Bronchial epithelial cell (primary cell): ENCODE measurements around the gene TSPYL6. TPM values are rescaled to one million over a fixed set of nuclear protein-coding genes. Genes with fewer than 3 reads are reported as not detected.

ENCODE experiments used
- DNase-seq: peaks from one replicate; pipeline ENCODE4 v3.0.0-alpha.2; 2010; ENCODE audit warnings: low read depth
- FAIRE-seq: peaks from 2 replicates; lab custom pipeline; 2011; peaks lifted over from hg19 to GRCh38; lab: Jason Lieb, UNC
- H3K27me3 ChIP-seq: 2 replicates; pipeline ENCODE4 v1.5.1; 2011; ENCODE audit warnings: low read length; ENCODE audit not compliant: control insufficient read depth, insufficient read depth
- H3K36me3 ChIP-seq: 2 replicates; pipeline ENCODE4 v1.5.1; 2011; ENCODE audit warnings: low read length; ENCODE audit not compliant: control insufficient read depth, insufficient read depth
- H3K4me3 ChIP-seq: 2 replicates; pipeline ENCODE4 v1.5.1; 2011; ENCODE audit warnings: mild to moderate bottlenecking, low read depth, low read length, control low read depth
- total RNA-seq: library from RNA; depleted of rRNA; stranded (reverse); fragments of >200 nt; gene quantifications from 2 replicates; pipeline ENCODE4 v1.2.1, GENCODE V29; 2014
- TF ChIP-seq, protein P1 (sequence below): IDR thresholded peaks from 2 replicates; pipeline ENCODE4 v1.5.1; 2011; ENCODE audit warnings: mild to moderate bottlenecking, moderate library complexity, low read length, control low read depth, inconsistent platforms; ENCODE audit not compliant: insufficient read depth, severe bottlenecking

The TSPYL6 gene
- total RNA-seq, 1 donor from 2014 or later = not detected

DNA sequence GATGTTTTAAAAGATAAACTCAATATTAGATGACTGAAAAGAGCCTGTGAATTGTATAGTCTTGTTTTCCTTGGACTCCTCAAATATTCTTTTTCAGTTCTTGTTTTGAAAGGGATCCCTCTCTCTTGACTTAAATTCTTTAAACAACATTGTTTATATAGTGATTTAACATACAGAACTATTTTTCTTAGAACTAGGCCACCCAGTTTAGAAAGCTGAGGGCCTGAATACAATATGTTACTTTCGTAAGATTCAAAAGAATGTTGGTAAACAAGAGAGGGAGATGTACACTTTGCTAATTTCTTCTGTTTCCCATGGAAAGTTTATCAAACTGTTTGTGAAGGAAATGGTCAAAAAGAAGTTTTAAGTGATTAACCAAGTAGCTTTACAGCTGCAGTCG is 5.5 kb upstream of the TSPYL6 start:
- no peak for DNase-seq
- FAIRE-seq = no peak
- no peaks in the 10 kb centered on the region for H3K27me3 ChIP-seq
- no peaks in the 10 kb centered on the region for H3K36me3 ChIP-seq
- TF ChIP-seq, protein P1, sequence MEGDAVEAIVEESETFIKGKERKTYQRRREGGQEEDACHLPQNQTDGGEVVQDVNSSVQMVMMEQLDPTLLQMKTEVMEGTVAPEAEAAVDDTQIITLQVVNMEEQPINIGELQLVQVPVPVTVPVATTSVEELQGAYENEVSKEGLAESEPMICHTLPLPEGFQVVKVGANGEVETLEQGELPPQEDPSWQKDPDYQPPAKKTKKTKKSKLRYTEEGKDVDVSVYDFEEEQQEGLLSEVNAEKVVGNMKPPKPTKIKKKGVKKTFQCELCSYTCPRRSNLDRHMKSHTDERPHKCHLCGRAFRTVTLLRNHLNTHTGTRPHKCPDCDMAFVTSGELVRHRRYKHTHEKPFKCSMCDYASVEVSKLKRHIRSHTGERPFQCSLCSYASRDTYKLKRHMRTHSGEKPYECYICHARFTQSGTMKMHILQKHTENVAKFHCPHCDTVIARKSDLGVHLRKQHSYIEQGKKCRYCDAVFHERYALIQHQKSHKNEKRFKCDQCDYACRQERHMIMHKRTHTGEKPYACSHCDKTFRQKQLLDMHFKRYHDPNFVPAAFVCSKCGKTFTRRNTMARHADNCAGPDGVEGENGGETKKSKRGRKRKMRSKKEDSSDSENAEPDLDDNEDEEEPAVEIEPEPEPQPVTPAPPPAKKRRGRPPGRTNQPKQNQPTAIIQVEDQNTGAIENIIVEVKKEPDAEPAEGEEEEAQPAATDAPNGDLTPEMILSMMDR = no peak
- no peak overlapping the region for H3K4me3 ChIP-seq

DNA sequence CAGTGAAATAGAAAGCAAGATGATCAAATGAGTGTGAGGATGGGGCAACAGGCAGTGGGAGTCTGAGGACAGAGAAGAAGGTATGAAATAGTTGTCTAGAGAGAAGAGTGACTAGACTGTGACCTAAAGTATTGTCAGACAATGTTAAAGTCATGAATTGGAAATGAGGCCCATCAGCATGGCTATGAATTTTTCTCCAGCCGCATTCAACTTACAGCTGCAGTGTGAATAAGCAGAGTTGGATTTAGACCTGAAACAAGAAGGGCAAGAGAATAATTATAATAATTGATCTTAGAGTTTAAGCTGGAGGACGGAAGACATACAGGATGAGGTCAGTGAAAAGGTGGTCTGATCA is 4.2 kb upstream of the TSPYL6 start:
- no peak overlapping the region for H3K4me3 ChIP-seq
- TF ChIP-seq, protein P1 = no peak
- no peaks in the 10 kb centered on the region for H3K36me3 ChIP-seq
- no peak for FAIRE-seq
- H3K27me3 ChIP-seq = no peaks in the 10 kb centered on the region
- DNase-seq = no peak

DNA sequence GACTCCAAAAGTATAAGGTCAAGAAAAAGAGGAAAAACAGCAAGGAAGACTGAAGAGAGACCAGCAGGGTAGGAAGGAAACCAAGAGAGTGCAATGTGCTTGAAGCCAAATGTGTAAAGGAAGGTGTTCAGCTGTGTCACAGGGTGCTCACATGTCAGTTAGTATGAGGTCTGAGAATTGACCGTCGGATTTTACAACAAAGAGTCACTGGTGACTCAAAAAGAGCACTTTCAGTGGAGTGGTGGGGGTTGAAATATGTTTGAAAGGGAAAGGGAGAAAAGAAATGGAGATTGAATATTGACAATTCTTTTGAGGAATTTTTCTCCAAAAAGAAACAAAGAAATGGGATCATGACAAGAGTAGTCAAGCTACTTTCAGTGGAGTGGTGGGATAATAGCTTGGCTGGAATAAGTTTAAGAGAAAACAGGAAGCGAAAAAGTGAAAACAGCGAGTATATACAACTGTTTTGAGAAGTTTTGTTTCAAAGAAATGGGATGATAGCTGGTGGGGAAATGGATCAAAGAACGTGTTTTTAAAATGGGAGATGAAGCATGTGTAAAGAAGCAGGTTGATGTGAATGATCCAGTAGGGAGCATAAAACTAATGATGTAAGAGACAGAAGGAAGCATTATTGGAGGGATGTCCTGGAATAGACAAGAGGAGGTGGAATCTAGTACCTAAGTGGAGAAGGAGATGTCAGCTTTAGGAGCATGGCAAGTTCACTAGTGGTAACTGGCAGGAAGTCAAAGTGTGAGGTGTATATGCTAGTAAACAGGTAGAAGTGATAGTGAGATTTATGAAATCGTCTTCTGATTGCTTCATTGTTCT is 3.6 kb upstream of the TSPYL6 start:
- FAIRE-seq (no peak), DNase-seq (no peak)
- TF ChIP-seq, protein P1 = no peak
- no peak overlapping the region for H3K4me3 ChIP-seq
- no peaks in the 10 kb centered on the region for H3K27me3 ChIP-seq
- H3K36me3 ChIP-seq = no peaks in the 10 kb centered on the region

DNA sequence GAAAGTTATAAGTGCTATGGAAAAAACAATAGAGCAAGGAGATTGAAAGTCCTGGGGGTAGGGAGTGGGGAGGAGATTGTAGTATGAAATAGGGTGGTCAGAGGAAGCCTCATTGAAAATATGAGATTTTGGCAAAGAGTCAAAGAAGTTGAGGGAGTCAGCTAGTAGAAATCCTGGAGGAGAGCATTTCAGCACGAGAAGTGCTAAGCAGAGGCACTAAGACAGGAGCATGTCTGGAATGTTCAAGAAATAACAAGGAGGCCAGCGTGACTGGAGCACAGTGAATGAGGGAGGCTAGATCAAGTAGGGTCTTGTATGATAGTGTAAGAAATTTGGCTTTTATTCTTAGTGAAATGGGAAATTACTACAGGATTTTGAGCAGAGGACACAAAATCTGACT is 2.1 kb upstream of the TSPYL6 start:
- Histone ChIP-seq H3K4me3 (no peak overlapping the region), H3K27me3 (no peaks in the 10 kb centered on the region), H3K36me3 (no peaks in the 10 kb centered on the region)
- TF ChIP-seq, protein P1 = no peak
- DNase-seq (no peak), FAIRE-seq (no peak)

DNA sequence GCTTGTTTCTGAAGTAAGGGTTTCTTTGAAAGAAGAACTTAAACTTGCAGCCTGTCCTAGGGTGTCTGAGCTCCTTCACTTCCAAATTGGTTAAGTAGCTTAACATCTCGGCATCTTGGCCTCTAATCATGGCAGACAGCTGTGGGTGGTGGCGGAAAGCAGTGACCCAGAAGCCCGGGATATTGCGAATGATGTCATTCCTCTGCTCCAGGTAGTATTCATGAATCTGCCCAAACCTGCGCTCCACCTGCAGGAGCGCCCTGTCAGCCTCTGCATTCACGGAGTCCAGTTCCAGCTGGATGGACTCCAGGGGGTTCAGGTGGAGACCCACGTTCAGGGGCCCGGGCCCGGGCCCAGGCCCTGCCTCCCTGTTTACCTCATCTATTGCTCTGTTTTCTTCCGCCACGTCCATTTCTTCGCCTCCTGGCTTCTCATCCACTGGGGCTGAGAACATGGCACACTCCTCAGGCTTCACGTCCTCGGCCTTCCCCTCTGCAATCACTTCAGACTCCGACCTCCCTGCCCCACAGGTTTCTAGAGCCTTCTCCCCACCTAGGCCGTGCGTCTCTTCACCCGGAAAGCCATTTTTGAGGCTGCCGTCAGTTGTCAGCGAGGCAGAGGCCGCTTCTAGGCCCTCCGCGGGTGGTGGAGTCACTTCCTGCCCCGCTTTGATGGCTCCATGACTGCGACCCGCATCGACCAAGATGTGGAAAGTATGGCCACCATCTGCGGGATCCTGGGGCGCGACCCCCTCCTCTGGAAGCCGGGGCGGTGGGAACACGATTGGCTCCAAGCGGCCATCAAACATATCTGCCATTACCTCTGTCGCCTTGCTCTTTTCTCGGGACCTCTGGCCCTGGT is 569 bp downstream of the TSPYL6 start:
- Histone ChIP-seq H3K4me3 (no peak overlapping the region), H3K36me3 (no peaks in the 10 kb centered on the region), H3K27me3 (no peaks in the 10 kb centered on the region)
- DNase-seq (no peak), FAIRE-seq (no peak)
- TF ChIP-seq, protein P1 = no peak
